ENCODE measurements around the gene VAV3.
"Not testable (repeated sequence)": the region's sequence is repeated elsewhere in the genome, so short reads cannot be mapped to it uniquely, and the experiment has no call there.

The VAV3 gene

GRCh38 chr1:107741242-107741641, 223.7 kb downstream of the VAV3 start:
- no peak for DNase-seq (ENCODE audit: low read depth, low spot score)

DNA sequence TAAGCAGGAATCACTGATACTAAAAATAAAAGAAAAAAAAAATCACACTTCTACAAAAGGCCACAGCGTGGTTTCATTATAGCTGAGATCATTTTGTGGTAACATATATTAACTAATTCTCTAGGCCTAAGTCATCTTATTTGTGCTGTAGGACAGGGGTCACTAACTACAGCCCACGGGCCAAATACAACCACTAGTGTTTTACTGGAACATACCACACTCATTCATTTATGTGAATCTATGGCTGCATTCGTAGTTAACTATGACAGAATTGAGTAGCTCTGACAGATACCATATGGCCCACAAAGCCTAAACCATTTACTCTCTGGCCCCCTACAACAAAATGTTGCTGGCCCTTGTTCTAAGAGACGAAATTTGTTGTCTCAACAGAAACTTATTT, 224.4 kb downstream of the VAV3 start:
- DNase-seq (ENCODE audit: low read depth, low spot score) = no peak

GRCh38 chr1:107739651-107740050, 225.3 kb downstream of the VAV3 start:
- no peak for DNase-seq (ENCODE audit: low read depth, low spot score)

DNA sequence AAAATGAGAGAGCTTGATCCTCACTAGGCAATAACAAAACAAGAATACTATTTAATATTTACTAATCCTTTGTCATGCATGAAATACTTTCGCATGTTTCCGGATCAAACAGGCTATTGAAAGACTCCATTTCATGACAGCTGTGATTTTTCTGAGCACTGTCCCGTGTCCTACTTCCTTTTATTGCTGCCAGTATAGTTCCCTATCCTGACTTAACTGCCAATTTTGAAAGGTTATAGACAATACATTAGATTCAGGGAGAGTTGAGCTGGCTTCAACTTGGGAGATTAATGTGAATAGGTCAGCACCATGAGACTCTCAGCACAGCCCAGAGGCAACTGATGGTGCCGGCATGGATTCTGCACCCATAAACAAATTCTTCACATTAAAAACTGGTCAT, 225.8 kb downstream of the VAV3 start:
- no peak for DNase-seq (ENCODE audit: low read depth, low spot score)

DNA sequence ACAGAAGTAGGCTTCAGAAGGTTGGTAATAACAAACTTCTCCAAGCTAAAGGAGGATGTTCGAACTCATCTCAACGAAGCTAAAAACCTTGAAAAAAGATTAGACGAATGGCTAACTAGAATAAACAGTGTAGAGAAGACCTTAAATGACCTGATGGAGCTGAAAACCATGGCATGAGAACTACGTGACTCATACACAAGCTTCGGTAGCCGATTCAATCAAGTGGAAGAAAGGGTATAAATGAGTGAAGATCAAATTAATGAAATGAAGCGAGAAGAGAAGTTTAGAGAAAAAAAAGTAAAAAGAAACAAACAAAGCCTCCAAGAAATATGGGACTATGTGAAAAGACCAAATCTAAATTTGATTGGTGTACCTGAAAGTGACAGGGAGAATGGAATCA, 231.6 kb downstream of the VAV3 start:
- DNase-seq (ENCODE audit: low read depth, low spot score) = not testable (repeated sequence)

DNA sequence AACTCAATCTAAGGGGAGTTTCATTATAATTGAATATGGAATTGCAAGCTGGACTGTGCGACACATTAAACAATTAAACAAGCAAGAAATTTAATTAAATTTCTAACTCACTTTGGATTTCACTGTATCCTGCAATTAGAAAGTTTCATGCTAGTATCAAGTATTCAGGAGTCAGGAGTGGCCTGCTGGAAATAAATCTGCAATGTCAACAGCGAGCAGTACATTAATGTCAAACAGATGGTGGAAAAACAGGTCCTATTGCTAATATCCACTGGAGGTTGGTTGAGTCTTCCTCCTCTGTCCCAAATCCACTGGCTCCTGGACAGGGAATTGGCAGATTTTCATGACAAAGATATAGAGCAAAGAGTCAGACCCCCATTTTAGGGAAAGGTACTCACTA, 237.1 kb downstream of the VAV3 start:
- no peak for DNase-seq (ENCODE audit: low read depth, low spot score)

GRCh38 chr1:107726860-107727259, 238.1 kb downstream of the VAV3 start:
- DNase-seq (ENCODE audit: low read depth, low spot score) = no peak

- DNase-seq (ENCODE audit: low read depth, low spot score) = no peak
These were observed 240.3 kb downstream of the VAV3 start for GRCh38 chr1:107724648-107725047.

- not testable (repeated sequence) for DNase-seq (ENCODE audit: low read depth, low spot score)
These were observed 244.8 kb downstream of the VAV3 start for GRCh38 chr1:107720210-107720609.

DNA sequence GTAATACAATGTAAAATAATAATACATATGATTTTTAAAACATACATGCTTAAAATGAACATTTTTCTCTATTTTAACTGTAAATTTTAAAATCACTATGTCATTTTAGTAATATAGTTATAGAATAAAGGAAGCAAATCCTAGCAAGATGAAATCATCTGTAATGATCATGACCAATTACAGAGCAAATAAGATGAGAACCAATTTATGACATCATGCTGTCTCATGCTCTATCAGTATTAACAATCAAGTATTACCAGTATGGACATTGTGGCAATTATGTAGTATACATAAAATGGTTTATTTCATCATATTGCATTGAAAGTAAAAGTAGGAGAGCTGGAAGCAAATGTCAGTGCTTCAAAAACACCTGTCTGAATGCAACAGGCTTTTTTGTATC, 255.0 kb downstream of the VAV3 start:
- no peak for DNase-seq (ENCODE audit: low read depth, low spot score)

DNA sequence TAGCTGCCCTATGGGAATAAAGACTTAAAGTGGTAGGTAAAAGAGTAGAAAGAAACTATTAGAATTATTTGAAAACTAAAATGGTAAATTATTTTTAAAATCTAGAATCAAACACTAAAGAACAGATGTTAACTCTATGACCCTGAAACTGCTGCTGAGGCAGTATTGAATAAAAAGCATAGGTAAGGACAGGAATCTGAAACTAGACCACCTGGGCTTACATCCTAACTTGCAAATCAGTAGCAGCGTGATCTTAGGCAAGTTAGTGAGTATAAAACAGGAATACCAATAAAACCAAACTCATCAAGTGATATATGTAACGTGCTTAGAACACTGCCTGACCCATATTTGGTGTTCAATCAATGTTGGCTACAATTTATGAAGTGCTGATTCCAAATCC, 257.9 kb downstream of the VAV3 start:
- no peak for DNase-seq (ENCODE audit: low read depth, low spot score)

DNA sequence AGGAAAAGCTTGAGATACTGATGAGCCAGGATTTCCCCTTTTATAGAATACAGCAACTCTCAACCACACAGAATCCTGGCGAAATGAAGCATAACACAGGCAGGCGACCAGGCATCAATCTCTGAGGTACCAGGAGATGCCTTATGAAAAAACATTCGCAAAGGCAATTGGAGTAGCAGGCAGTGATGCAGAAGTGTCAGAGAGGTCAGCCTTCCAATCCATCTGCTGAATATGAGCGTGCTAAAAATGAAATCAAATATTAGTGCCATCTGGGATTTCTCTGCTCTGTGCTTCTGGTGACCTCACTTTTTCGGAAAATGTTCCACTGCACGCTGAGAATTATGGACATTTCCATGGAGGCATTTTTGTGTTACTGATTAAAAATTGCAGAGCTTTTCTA, 258.8 kb downstream of the VAV3 start:
- no peak for DNase-seq (ENCODE audit: low read depth, low spot score)

GRCh38 chr1:107704911-107705310, 260.1 kb downstream of the VAV3 start:
- no peak for DNase-seq (ENCODE audit: low read depth, low spot score)

GRCh38 chr1:107702946-107703571, 261.9 kb downstream of the VAV3 start:
- no peak for DNase-seq (ENCODE audit: low read depth, low spot score)

GRCh38 chr1:107700651-107701050, 264.3 kb downstream of the VAV3 start:
- not testable (repeated sequence) for DNase-seq (ENCODE audit: low read depth, low spot score)

DNA sequence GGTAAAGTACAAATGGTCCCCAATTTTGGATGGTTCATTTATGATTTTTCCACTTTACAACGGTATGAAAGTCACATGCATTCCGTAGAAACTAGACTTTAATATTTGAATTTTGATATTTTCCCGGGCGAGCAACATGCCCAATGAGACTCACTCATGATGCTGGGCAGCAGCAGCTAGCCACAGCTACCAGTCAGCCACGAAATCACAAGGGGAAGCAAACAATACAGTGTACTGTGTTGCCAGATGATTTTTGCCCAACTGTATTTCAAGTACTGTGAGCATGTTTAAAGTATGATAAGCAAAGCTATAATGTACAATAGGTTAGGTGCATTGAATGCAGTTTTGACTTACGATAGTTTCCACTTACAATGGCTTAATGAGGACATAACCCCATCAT, 266.8 kb downstream of the VAV3 start:
- DNase-seq (ENCODE audit: low read depth, low spot score) = no peak

GRCh38 chr1:107695341-107695740, 269.6 kb downstream of the VAV3 start:
- DNase-seq (ENCODE audit: low read depth, low spot score) = no peak

DNA sequence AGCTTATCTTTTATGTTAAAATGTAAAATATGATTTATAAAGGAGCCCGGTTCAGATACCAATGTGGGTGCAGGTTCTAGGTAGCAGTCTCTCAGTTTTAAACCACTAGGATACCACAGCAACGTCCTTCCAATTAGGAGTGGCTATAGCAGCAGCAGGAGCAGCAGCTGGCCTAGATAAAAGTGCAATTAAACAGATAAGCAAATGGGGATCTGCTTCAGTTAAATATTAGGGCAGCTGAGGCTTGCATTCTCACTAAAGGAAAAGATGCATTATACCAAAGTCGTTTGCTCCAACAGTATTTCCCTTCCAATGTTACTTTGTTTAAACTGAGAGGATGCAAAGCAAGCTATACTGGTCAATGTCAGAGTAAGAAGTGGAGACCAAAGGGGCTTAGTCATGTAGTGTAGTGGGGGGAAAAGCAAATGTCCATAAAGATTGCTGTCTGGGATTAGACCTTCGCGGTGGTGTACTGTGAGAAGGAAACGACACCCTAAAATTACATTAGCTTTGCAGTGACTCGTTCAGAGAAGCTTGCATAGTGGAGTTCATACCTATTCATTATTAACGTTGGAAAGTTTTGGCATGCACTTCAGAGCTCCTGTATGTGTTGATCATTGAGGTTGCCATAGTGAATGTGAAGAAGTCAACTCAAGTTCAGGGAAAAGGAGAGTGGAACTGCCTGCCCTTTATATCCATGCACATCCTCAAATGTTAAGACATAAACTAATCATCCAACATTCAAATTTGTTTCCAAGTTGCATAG, 272.2 kb downstream of the VAV3 start:
- DNase-seq (ENCODE audit: low read depth, low spot score) = no peak

- no peak for DNase-seq (ENCODE audit: low read depth, low spot score)
These were observed 273.4 kb downstream of the VAV3 start for GRCh38 chr1:107691540-107691939.

DNA sequence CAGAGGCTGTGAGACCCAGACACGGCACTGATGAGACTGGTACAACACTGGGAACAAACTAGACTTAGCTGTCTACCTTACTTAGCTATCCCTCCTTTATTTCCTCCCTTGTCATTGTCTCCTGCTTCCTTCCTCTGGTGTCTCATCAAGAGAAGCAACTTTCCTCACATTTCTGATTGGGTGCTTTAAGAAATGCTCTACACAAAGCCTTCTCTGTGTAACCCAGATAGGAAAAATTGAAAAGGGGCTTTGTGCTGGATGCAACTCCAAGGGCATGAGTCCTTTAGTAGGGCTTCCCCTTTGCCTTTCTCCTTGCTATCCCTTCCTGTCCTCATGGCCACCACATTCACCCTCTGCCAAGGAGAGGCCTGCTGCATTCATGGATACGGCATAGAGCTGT, 274.5 kb downstream of the VAV3 start:
- DNase-seq (ENCODE audit: low read depth, low spot score) = no peak

GRCh38 chr1:107689733-107690132, 275.2 kb downstream of the VAV3 start:
- no peak for DNase-seq (ENCODE audit: low read depth, low spot score)

DNA sequence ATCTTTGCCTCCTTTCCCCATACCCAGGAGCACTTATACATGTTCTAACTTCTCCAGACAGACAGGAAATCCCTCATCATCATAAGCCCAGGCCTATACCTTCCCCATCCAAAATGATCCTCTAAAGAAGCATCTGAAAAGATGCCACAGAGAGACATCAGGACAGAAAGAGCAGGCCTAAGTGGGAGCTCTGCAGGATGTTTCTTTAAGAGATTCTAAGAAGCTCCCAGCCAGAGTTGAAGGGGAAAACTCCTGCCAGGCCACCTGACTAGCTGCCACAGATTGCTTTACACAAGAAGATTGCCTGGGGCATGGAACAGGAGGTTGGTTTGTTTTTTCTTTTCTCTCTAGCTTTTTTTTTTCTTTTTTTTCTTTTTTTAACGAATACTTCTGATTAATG, 275.8 kb downstream of the VAV3 start:
- peak; percentile 9 for DNase-seq (ENCODE audit: low read depth, low spot score)

Data from iPS DF 19.7 (cell line).